Activated T-cell treated with anti-CD3 and anti-CD28 coated beads, Interleukin-2, amount 50 U/mL, for 1 hour (primary cell): ENCODE measurements around the gene ZBTB20.

ENCODE experiments used
- DNase-seq: peaks from one replicate; pipeline ENCODE4 v3.0.0-alpha.2; 2020

The ZBTB20 gene

GRCh38 chr3:114615523-114616085 is 531.5 kb downstream of the ZBTB20 start:
- no peak for DNase-seq

- DNase-seq: no peak
Observed at GRCh38 chr3:114609973-114610630, 537.0 kb downstream of the ZBTB20 start.

DNA sequence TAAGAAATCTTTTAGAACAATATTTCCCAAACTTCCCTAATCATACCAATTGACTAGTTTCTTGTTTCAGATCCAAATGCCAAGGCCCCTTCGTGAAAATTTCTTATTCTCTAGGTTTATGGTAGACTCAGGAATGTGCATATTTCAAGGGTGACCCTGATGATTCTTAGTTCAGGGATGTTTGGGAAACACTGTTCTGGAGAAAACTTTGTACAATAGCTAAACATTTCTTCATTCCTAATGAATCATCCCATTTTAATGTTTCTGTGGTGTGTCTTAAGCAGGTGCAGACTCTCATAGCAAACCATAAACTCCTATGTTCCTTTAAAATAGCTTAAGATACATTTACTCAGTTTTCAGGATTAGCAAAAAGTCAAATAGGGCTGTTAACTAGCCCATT is 538.8 kb downstream of the ZBTB20 start:
- DNase-seq: no peak

DNA sequence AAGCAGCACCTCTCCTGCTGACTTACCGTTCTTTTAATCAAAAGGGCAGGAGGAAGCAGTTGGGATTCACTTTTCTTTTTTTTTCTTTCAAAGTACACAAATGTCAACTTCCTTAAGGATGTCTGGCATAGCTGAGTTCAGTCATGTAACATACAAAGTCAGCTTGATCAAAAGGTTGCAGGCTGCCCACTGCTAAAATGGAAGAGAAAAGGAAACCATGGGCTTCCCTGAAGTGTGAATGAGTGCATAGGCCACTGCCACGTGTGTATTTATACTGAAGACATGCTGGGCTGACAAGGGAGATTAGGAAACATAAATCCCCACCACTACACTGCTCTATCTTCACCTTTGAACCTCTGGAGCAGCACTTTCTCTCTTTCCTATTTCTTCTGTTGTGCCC is 540.8 kb downstream of the ZBTB20 start:
- DNase-seq: no peak

DNA sequence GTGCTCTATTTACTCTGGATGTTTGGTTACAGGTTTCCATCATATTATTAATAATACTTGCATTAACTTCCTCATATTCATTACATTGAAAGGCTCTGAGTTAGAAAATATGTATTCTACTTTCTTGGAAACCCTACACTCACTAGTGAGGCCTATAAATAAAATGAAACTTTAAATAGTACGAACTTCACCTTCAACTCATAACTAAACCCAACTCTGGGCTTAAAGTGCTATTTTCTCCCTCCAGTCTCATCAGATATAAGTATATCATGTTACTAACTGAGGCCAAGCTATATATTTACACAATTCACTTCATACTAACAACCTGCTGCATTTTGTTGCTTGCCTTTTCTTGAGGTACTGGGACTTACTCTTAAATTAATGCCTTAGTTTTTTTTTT is 546.5 kb downstream of the ZBTB20 start:
- DNase-seq: no peak

GRCh38 chr3:114597871-114598270 is 549.2 kb downstream of the ZBTB20 start:
- DNase-seq: no peak

DNA sequence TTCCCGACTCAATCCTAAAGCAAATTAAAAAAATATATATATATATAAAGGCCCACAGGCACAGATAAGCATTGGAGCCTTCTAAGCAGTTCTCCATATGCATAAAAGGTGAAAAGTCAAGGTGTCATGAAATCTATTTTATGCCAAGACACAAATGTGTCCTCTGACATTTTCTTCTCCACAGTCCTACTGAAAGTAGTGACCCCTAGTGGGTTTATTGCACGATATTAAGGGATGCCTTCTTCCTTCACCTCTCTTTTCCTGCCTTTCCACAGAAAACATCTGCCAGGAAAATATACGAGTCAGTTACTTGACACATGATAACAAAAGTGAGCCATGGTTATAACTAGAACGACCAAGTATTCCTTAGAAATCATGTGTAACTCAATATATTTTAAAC is 550.1 kb downstream of the ZBTB20 start:
- DNase-seq: no peak

DNA sequence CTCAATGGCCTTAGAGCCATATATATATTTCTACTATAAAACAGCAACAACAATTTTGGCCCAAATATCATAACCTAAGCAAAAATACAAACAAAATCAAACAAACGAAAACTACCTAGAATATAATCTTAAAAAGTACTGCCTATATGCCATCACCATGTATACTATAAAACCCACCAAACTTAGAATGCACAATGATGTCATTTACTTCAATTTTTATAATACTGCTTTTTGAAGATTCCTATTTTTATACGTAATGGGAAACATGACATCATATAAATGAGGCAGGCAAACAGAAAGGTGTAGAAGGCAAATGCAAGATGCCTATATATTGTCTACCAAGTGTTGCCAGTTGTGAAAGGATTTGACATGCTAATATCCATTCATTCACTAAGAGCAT is 550.9 kb downstream of the ZBTB20 start:
- DNase-seq: no peak

DNA sequence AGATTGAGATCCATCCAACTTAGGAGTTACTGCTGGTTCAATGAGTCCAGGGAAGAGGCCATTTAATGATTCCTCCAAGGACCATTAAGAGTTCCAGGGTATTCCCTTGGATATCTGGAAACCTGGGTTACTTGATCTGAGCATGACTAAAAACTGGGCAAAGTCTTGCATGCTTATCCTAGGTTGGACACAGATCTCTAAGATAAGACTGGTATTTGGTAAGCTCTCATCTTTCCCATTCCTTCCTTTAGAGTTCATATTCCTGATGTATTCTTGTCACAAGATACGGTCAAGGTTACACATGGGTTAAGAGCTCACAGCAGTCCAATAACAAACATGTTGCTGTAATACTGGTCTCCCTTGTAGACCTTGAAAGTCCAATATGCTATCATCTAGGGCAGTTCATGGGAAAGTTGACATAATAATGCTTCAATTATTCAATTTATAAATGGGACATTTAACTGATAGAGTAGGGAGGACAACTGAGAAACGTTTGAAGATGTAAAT is 551.5 kb downstream of the ZBTB20 start:
- no peak for DNase-seq

- no peak for DNase-seq
Observed at GRCh38 chr3:114590309-114591047, 556.6 kb downstream of the ZBTB20 start.

- no peak for DNase-seq
Observed at GRCh38 chr3:114587986-114588385, 559.1 kb downstream of the ZBTB20 start.

DNA sequence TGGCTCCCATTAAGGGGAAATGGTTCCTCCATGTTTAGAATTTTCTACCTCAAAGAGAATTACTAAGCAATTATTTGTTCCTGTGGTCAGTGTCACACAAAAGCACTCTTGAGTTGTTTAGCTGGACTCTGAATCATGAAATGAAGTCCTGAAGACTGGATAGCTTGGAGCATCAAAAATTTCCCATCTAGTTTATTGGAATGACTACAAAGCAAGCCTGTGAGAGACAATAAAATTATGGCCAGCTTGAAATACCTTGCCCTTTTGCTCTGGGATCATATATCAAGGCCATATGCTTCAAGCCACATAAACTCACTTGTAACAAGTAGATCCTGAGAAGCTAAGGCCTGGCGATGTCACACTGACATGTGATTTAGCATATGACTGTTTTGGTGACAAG is 561.0 kb downstream of the ZBTB20 start:
- no peak for DNase-seq

GRCh38 chr3:114585687-114586086 is 561.4 kb downstream of the ZBTB20 start:
- DNase-seq: no peak

- no peak for DNase-seq
Observed at GRCh38 chr3:114584734-114585371, 562.2 kb downstream of the ZBTB20 start.

GRCh38 chr3:114582929-114583328 is 564.2 kb downstream of the ZBTB20 start:
- no peak for DNase-seq

DNA sequence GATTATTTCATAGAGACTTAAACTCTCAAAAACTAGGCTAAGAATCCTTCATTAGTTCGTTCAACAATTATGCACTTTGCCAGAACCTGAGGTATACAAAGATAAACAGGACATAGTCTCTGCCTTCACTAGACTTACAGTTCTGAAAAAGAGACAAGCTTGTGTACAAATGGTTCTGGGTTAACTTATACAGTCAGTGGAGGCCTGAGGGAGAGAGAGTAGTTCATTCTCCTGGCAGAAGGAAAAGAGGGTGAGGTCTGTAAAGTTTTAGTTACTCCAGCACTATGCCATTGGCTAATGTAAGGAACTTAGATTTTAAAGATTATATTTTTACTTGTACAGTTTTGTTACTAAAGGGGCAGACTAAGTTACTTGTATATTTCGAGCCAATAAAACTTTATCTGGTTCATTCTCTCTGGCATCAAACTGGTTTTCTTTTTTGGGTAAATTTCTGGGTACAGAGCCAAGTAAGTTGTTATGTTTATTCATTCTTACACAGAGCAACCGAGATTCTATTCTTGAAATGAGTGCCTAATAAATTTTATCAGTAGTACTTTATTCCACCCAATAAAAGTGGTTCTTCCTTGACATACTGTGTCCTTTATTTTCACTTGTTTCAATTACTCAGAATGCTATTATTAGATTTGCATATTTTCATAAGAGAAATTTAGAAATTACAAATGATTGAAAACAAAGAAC is 574.6 kb downstream of the ZBTB20 start:
- DNase-seq: no peak

GRCh38 chr3:114571363-114571762 is 575.7 kb downstream of the ZBTB20 start:
- DNase-seq: no peak

DNA sequence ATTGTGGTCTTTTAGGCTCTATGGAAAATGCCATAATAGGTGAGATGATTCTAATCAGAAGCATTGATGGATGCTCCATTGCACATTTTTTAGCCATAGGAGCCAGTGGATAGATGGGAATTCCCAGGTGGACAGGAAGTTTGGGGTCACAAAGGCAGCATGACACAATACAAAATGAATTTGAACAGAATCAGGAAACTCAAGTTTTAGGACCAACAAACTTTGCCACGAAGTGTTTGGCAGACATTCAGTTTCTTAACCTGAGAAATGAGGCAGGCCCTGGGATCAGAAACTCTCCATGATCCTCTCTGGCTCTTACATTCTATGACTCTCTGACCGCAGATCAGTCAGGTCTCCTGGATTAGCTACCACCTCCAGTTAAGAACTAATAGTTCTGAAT is 577.9 kb downstream of the ZBTB20 start:
- no peak for DNase-seq

DNA sequence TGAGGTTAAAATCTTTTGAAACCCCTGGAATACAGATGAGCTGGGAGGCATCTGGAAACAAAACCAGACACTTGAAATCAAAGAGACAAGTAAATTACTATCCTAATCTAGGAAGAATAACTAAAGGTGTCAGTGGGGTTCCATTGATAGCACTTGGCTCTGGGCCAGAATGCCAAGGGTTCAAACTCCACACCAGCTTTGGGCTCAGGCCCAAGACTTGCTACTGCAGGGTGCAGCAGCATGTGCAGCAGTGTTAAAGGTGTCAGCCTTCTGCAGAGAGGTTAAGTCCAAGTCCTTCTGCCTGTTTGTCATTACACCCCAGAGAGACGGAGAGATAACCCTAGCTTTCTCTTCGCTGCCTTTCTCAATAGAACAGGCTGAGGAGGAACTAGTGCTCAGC is 579.3 kb downstream of the ZBTB20 start:
- DNase-seq: no peak

DNA sequence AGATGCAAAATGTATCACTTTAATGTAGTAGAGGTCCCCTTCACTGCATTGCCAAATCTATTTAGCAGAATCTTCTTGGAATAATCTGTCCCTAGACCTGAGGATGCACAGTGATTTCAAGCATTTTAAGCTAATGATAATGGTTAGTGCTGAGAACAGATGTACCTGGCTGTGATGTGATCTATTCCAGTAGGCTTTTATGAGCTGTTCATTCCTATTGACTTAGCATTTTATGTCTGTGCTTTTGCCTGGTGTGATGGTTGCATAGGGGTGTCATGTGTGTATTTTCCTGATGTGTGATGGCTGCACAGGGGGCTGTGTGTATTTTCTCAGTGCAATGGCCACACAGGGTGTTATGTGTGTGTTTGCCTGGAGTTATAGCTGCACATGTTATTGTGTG is 580.3 kb downstream of the ZBTB20 start:
- no peak for DNase-seq

DNA sequence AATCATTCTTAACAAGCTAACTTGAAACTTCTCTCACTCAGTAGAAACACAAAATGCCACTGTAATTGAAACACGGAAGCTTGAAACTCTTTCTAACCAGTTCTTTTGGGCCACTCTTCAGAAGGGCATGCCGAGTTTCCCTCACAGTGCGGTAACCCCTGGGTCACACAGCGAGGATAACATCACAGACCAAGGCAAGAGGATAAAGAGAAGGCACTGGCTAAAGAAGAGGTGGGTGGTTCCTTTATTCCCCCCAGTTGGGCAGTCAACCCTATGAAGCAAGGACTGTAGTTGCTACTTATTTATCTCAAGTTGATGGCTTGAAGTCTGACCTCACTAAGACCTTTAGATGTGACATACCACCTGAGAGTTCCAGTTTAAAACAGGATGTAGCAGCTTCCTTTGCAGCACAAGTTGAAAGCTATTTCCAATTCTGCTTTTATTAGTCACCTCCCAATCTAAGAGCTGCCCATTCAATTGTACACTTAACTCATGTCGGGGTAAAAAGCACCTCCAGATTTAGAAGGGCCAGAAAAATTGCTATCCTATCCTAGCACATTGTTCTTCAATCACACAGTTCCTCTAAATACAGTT is 580.8 kb downstream of the ZBTB20 start:
- no peak for DNase-seq

DNA sequence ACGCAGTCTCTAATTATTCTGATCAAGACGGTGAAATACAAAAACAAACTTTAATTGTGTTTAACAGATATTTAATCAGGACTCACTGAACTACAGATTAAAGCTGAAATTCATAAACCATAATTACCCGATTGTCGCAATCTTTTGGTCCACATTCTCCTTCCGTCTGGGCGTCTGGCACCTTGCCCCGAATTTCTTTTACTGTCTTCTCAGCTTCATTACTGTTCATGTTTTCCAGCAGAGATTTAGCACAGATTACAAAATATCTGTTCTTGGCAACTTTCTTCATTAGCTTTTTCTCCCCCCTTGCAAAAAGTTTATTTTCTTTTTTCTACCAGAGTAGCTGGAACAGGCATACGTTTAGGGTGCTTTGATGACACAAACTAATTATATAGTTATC is 581.9 kb downstream of the ZBTB20 start:
- no peak for DNase-seq

DNA sequence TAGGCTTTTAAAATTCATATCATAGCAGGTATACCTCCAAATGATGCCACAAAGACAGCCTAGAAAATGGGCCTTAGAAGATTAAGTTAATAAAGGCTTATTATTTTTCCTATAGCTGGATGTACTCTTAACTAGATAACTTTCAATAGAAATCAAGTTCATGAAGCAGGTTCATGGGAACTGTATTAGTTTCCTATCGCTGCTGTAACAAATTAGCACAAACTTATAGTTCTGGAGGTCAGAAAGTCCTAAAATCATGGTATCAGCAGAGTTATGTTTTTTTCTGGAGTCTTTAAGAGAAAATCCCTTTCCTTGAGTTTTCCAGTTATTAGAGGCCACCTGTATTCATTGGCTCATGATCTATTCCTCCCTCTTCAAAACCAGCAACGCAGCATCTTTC is 583.4 kb downstream of the ZBTB20 start:
- DNase-seq: no peak
